Ascending aorta (tissue), 2 donors: ENCODE measurements around the gene SLC25A20. TPM values are rescaled to one million over a fixed set of nuclear protein-coding genes. Genes with fewer than 3 reads are reported as not detected.

ENCODE experiments used
- DNase-seq, 2 donors: peaks; one replicate each; pipeline ENCODE4 v3.0.0-alpha.2; 2019; ENCODE audit warnings: low spot score in 2 of 2
- H3K27ac ChIP-seq, 2 donors: fragments of 200-600 bp; sonication (generic); one replicate each; pipeline ENCODE4 v1.5.1; 2016 to 2017; ENCODE audit warnings: mild to moderate bottlenecking in 1 of 2
- H3K27me3 ChIP-seq: fragments of 200-600 bp; sonication (generic); one replicate; pipeline ENCODE4 v1.5.1; 2017
- H3K36me3 ChIP-seq, 2 donors: fragments of 200-600 bp; sonication (generic); one replicate each; pipeline ENCODE4 v1.5.1; 2016
- H3K4me1 ChIP-seq, 2 donors: fragments of 200-600 bp; sonication (generic); one replicate each; pipeline ENCODE4 v1.5.1; 2016 to 2017; ENCODE audit warnings: mild to moderate bottlenecking in 1 of 2
- H3K4me3 ChIP-seq, 2 donors: fragments of 200-600 bp; sonication (generic); one replicate each; pipeline ENCODE4 v1.5.1; 2016 to 2017; ENCODE audit warnings: mild to moderate bottlenecking in 1 of 2
- H3K9me3 ChIP-seq, 2 donors: fragments of 200-600 bp; sonication (generic); one replicate each; pipeline ENCODE4 v1.5.1; 2016
- intact Hi-C: fragments of 100-400 bp; cut with DNase I; formaldehyde crosslinking; loops from one replicate; pipeline ENCODE4 v1.15.1; 2023
- total RNA-seq: library from RNA; depleted of rRNA; stranded (reverse); fragments of >200 nt; gene quantifications from one replicate; pipeline ENCODE4 v1.1.0, GENCODE V29; 2016
- TF ChIP-seq, protein P1 (sequence below), 3 experiments: fragments of 200-600 bp in 2 of 3; fragments of 450-650 bp in 1 of 3; sonication (generic) in 2 of 3; IDR thresholded peaks; one replicate each; pipeline ENCODE4 v1.5.1; 2016 to 2019; ENCODE audit warnings: antibody characterized with exemption in 3 of 3, mild to moderate bottlenecking in 1 of 3, moderate library complexity in 1 of 3

SLC25A20 gene
- total RNA-seq, 1 donor from 2014 or later, result 14.4 TPM

GRCh38 chr3:48928679-48929078 is 30.0 kb upstream of the SLC25A20 start:
- intact Hi-C loops, result no loop called here

DNA sequence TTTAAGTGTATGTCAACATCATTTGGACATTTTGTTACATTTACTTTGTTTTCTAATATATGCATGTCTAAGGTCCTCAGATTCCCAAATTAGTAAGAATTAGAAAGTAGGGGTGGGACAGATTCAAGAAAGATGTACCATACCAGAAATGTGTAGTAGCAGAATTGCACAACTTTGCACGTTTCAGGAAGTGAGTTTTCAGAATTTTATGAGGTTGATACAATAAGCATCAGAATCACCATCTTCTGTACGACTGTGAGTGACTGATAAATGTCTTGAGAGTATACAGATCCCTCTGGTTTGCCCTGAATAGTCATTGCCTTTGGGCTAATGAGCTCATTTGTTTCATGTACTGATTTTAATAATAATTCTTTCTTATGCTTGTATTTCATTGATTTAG is 29.2 kb upstream of the SLC25A20 start:
- H3K4me1 ChIP-seq, result peaks cover 0 to 23% of the 10 kb centered on the region in 2 donors
- TF ChIP-seq, protein P1, sequence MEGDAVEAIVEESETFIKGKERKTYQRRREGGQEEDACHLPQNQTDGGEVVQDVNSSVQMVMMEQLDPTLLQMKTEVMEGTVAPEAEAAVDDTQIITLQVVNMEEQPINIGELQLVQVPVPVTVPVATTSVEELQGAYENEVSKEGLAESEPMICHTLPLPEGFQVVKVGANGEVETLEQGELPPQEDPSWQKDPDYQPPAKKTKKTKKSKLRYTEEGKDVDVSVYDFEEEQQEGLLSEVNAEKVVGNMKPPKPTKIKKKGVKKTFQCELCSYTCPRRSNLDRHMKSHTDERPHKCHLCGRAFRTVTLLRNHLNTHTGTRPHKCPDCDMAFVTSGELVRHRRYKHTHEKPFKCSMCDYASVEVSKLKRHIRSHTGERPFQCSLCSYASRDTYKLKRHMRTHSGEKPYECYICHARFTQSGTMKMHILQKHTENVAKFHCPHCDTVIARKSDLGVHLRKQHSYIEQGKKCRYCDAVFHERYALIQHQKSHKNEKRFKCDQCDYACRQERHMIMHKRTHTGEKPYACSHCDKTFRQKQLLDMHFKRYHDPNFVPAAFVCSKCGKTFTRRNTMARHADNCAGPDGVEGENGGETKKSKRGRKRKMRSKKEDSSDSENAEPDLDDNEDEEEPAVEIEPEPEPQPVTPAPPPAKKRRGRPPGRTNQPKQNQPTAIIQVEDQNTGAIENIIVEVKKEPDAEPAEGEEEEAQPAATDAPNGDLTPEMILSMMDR (IDR thresholded peaks at IDR 0.05), result no peak
- intact Hi-C loops, result no loop called here
- H3K36me3 ChIP-seq, result peaks cover 38 to 69% of the 10 kb centered on the region in 2 donors
- no peak for DNase-seq
- no peak overlapping the region for H3K27ac ChIP-seq
- no peak overlapping the region for H3K4me3 ChIP-seq
- H3K9me3 ChIP-seq, result no peaks in the 10 kb centered on the region
- no peaks in the 10 kb centered on the region for H3K27me3 ChIP-seq

More at GRCh38 chr3:48928679-48929078, 30.0 kb upstream of the SLC25A20 start:
- Histone ChIP-seq H3K4me3 (no peak overlapping the region), H3K27me3 (no peaks in the 10 kb centered on the region), H3K27ac (no peak overlapping the region), H3K36me3 (peaks cover 38 to 65% of the 10 kb centered on the region in 2 donors), H3K9me3 (no peaks in the 10 kb centered on the region), H3K4me1 (peaks cover 0 to 23% of the 10 kb centered on the region in 2 donors)
- TF ChIP-seq, protein P1 (IDR thresholded peaks at IDR 0.05), result no peak
- no peak for DNase-seq

- H3K27ac ChIP-seq, result no peak overlapping the region
- H3K36me3 ChIP-seq, result peaks cover 38 to 74% of the 10 kb centered on the region in 2 donors
- peak in 1 of 2 donors; percentile 46 for DNase-seq
- H3K9me3 ChIP-seq, result no peaks in the 10 kb centered on the region
- TF ChIP-seq, protein P1 (IDR thresholded peaks at IDR 0.05), result no peak
- no peaks in the 10 kb centered on the region for H3K27me3 ChIP-seq
- no peak overlapping the region for H3K4me3 ChIP-seq
- intact Hi-C loops, result no loop called here
- peaks cover 0 to 23% of the 10 kb centered on the region in 2 donors for H3K4me1 ChIP-seq
These were observed 28.0 kb upstream of the SLC25A20 start for GRCh38 chr3:48926425-48927392.

DNA sequence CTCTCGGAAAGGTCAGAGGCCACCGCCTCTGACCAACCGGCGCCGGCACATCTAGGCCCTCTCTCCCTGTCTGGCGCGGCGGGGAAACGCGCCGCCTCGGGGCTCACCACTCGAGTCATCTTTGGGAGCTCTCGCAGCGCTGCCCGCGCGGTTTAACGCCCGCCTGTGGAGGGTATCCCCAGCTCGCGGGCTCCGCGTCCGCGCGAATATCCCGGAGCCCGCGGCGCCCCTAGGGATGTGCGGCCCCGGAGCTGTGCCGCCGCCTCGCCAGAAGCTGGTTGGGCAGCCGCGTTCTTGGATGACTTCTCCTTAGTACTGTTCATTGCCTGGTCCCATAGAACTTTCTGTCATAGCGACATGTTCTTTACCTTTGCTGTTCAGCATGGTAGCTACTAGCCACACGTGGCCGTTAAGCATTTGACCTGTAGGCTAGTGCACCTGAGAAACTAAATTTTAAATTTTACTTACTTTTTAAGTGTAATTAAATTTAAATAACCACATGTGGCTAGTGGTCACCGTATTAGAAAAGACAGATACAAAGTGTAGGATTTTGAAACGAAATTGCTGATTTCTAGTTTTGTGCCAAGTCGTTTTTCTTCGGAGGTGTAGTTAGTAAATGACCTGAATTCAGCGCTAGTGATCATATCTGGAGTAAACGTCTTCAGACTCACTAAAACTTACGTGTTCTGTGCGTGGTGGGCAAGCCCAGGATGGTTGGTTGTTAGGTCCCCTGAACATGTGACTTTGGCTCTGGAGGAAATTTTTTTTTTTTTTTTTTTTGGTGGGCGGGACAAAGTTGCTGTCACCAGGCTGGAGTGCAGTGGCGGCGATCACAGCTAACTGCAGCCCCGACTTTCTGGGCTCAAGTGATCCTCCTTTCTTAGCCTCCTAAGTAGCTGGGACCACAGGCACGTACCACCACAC is 20.8 kb upstream of the SLC25A20 start:
- intact Hi-C loops, result loop anchor here (1.0 to 5.0 kb wide), 5 partner anchors 21 to 213 kb away; partner anchors contain the start of genes IP6K2, LAMB2, PRKAR2A and SLC25A20
- no peaks in the 10 kb centered on the region for H3K9me3 ChIP-seq
- TF ChIP-seq, protein P1 (IDR thresholded peaks at IDR 0.05), result no peak
- H3K4me1 ChIP-seq, result peaks cover 0 to 9% of the 10 kb centered on the region in 2 donors
- H3K27me3 ChIP-seq, result no peaks in the 10 kb centered on the region
- peaks cover 10 to 20% of the 10 kb centered on the region in 2 donors for H3K36me3 ChIP-seq
- H3K27ac ChIP-seq, result peak overlapping the region; percentile 95 to 98
- peak in 1 of 2 donors; percentile 77 for DNase-seq
- peak overlapping the region; percentile 72 to 88 for H3K4me3 ChIP-seq
